ENCODE data around the gene TMEM184B. TPM values are rescaled to one million over a fixed set of nuclear protein-coding genes. Genes with fewer than 3 reads are reported as not detected.

Gene TMEM184B
- total RNA-seq, 1 donor = 30.0 TPM

DNA sequence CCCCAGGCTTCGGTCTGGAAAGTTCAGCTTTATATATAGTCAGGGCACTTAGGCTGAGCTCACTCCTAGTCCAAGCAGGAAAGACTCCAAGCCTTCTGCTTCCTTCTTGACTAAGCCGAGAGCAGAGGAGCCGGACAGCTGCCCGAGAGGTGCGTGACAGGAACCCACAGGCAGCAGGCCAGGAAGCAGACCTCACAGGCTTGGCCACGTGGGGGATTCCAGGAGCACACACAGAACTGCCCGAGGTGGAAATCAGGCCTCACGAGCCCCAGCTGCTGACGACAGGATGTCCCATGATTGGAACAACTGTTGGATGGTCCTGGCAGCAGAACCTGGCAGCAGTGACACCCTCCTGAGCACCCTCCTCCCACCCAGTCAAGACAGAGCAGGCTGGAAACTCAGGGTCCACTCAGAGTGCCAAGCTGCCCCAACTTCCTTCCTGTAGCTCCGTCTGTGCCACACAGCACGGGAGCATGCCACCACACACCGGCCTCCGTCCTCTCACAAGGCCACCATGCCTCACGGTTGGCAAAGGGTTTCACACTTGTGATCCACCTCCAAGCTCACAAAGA is 96.6 kb downstream of the TMEM184B start:
- Histone ChIP-seq H4K20me1 (ENCODE audit: insufficient read depth, low read length) (no peaks in the 10 kb centered on the region), H3K36me3 (ENCODE audit: insufficient read depth, low read length) (no peaks in the 10 kb centered on the region), H3K4me3 (ENCODE audit: insufficient read depth, low read length) (no peak overlapping the region), H2AFZ (ENCODE audit: low read length) (peak overlapping the region; percentile 33), H3K4me2 (ENCODE audit: insufficient read depth, low read length) (no peak overlapping the region), H3K27me3 (ENCODE audit: insufficient read depth, low read length) (no peaks in the 10 kb centered on the region), H3K27ac (ENCODE audit: low read depth, low read length) (peak overlapping the region; percentile 50), H3K79me2 (ENCODE audit: insufficient read depth, low read length) (no peaks in the 10 kb centered on the region), H3K4me1 (ENCODE audit: insufficient read depth, low read length) (peaks cover 50% of the 10 kb centered on the region), H3K9me3 (ENCODE audit: low read depth, low read length) (no peaks in the 10 kb centered on the region)
- DNase-seq (ENCODE audit: insufficient read length, low spot score, missing footprints) = peak; percentile 88
- TF ChIP-seq CTCF (IDR thresholded peaks at IDR 0.05; ENCODE audit: extremely low read depth, low read depth, low read length) = no peak

DNA sequence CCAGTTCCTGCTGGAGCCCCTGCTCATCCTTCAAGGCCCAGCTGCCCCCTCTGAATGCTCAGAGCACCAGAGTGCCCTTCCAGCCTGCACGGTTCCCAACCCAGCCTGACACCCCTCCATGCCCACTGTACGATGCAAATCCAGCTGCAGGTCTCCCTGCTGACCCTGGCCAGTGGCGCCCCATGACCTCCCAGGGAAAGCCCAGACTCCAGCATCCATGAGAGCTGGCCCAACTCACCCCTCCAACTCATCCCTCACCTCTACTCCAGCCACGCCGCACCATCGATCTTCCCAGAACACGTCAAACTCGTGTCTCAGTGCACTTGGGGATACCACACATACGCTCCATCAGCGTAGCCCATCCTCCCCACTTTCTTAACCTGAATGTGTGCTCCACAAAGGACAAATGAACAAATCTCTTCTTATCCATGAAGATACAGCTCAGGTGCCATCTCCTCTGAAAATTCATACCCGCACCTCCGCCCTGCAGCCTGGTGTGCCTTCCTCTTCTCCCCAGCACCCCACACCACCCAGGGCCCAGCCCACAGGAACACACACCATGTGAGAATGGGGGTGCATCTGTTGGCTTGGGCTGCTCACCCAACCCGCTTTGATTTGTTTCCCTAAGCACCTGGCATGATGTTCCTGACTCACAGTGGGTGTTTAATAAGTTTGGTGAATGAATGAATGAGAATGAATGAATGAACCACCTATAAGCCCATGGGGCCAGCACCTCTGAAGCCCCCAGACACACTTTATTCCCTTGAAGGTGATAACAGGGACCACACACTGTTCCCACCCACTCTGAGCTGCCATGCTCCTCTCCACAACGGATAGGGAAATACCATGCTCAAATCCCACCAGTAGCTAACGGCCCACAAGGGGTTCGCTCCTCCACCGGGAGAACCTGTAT is 97.3 kb downstream of the TMEM184B start:
- no peak overlapping the region for H2AFZ ChIP-seq (ENCODE audit: low read length)
- H3K4me1 ChIP-seq (ENCODE audit: insufficient read depth, low read length) = peaks cover 42% of the 10 kb centered on the region
- H3K9me3 ChIP-seq (ENCODE audit: low read depth, low read length) = no peaks in the 10 kb centered on the region
- H3K36me3 ChIP-seq (ENCODE audit: insufficient read depth, low read length) = no peaks in the 10 kb centered on the region
- no peak overlapping the region for H3K27ac ChIP-seq (ENCODE audit: low read depth, low read length)
- peak; percentile 62 for DNase-seq (ENCODE audit: insufficient read length, low spot score, missing footprints)
- H3K79me2 ChIP-seq (ENCODE audit: insufficient read depth, low read length) = no peaks in the 10 kb centered on the region
- H4K20me1 ChIP-seq (ENCODE audit: insufficient read depth, low read length) = no peaks in the 10 kb centered on the region
- TF ChIP-seq CTCF (IDR thresholded peaks at IDR 0.05; ENCODE audit: extremely low read depth, low read depth, low read length) = no peak
- no peak overlapping the region for H3K4me2 ChIP-seq (ENCODE audit: insufficient read depth, low read length)
- no peak overlapping the region for H3K4me3 ChIP-seq (ENCODE audit: insufficient read depth, low read length)
- H3K27me3 ChIP-seq (ENCODE audit: insufficient read depth, low read length) = no peaks in the 10 kb centered on the region

DNA sequence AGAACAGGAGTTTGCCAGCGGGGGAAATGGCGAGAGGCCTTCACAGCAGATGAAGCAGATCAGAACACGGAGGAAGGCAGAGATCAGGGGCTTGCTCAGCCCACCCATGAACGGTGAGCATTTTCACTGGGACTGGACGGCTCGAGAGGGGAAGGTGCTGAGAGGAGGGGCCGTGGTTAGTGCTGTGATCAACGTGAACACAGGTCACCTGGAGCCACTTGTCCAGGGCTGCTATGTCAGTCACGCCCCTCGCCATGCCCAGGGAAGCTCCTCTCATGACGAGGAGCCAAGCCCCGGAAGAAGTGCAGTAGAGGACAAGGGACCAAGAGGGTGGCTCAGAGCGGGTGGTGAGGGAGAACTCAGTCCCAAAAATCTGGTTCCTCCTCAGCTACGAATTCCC is 98.2 kb downstream of the TMEM184B start:
- H3K4me2 ChIP-seq (ENCODE audit: insufficient read depth, low read length) = no peak overlapping the region
- no peak for TF ChIP-seq CTCF (IDR thresholded peaks at IDR 0.05; ENCODE audit: extremely low read depth, low read depth, low read length)
- no peak for DNase-seq (ENCODE audit: insufficient read length, low spot score, missing footprints)
- no peaks in the 10 kb centered on the region for H3K36me3 ChIP-seq (ENCODE audit: insufficient read depth, low read length)
- no peaks in the 10 kb centered on the region for H3K27me3 ChIP-seq (ENCODE audit: insufficient read depth, low read length)
- no peak overlapping the region for H3K4me3 ChIP-seq (ENCODE audit: insufficient read depth, low read length)
- no peaks in the 10 kb centered on the region for H4K20me1 ChIP-seq (ENCODE audit: insufficient read depth, low read length)
- H3K27ac ChIP-seq (ENCODE audit: low read depth, low read length) = no peak overlapping the region
- H3K4me1 ChIP-seq (ENCODE audit: insufficient read depth, low read length) = peaks cover 33% of the 10 kb centered on the region
- H3K9me3 ChIP-seq (ENCODE audit: low read depth, low read length) = no peaks in the 10 kb centered on the region
- no peak overlapping the region for H2AFZ ChIP-seq (ENCODE audit: low read length)
- no peaks in the 10 kb centered on the region for H3K79me2 ChIP-seq (ENCODE audit: insufficient read depth, low read length)

DNA sequence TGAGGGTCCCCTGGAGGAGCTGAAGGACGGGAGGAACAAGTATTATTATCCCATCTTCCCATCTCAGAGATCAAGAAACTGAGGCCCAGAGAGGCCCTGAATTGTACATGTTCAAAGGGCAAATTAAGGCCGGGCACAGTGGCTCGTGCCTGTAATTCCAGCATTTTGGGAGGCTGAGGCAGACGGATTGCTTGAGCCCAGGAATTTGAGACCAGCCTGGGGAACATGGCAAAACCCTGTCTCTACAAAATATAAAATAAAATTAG is 99.2 kb downstream of the TMEM184B start:
- Histone ChIP-seq H3K4me3 (ENCODE audit: insufficient read depth, low read length) (no peak overlapping the region), H3K36me3 (ENCODE audit: insufficient read depth, low read length) (no peaks in the 10 kb centered on the region), H3K4me1 (ENCODE audit: insufficient read depth, low read length) (peaks cover 33% of the 10 kb centered on the region), H3K4me2 (ENCODE audit: insufficient read depth, low read length) (no peak overlapping the region), H2AFZ (ENCODE audit: low read length) (no peak overlapping the region), H3K9me3 (ENCODE audit: low read depth, low read length) (no peaks in the 10 kb centered on the region), H3K27me3 (ENCODE audit: insufficient read depth, low read length) (no peaks in the 10 kb centered on the region), H3K79me2 (ENCODE audit: insufficient read depth, low read length) (no peaks in the 10 kb centered on the region), H4K20me1 (ENCODE audit: insufficient read depth, low read length) (no peaks in the 10 kb centered on the region), H3K27ac (ENCODE audit: low read depth, low read length) (no peak overlapping the region)
- no peak for DNase-seq (ENCODE audit: insufficient read length, low spot score, missing footprints)
- TF ChIP-seq CTCF (IDR thresholded peaks at IDR 0.05; ENCODE audit: extremely low read depth, low read depth, low read length) = no peak
